ENCODE measurements around the gene ZNF844. TPM values are rescaled to one million over a fixed set of nuclear protein-coding genes. Genes with fewer than 3 reads are reported as not detected.
"Not testable (repeated sequence)": the region's sequence is repeated elsewhere in the genome, so short reads cannot be mapped to it uniquely, and the experiment has no call there.

ZNF844 gene
- total RNA-seq, 3 donors from 2014 or later: 8.8 to 28.5 (median 11.8) TPM

- DNase-seq (ENCODE audit: low spot score in 2 of 2): no peak
- Histone ChIP-seq H3K36me3 (peaks cover 43% of the 10 kb centered on the region), H3K9me3 (peaks cover 96 to 100% of the 10 kb centered on the region in 2 donors), H3K4me1 (no peaks in the 10 kb centered on the region), H3K27me3 (no peaks in the 10 kb centered on the region), H3K4me3 (no peak overlapping the region), H3K27ac (no peak overlapping the region)
- intact Hi-C loops (cut with DNase I; ENCODE audit: low total_unique reads): no loop called here
- no peak for TF ChIP-seq POLR2AphosphoS5 (IDR thresholded peaks at IDR 0.05)
- no peak for TF ChIP-seq POLR2A (IDR thresholded peaks at IDR 0.05)
- TF ChIP-seq, protein P1, sequence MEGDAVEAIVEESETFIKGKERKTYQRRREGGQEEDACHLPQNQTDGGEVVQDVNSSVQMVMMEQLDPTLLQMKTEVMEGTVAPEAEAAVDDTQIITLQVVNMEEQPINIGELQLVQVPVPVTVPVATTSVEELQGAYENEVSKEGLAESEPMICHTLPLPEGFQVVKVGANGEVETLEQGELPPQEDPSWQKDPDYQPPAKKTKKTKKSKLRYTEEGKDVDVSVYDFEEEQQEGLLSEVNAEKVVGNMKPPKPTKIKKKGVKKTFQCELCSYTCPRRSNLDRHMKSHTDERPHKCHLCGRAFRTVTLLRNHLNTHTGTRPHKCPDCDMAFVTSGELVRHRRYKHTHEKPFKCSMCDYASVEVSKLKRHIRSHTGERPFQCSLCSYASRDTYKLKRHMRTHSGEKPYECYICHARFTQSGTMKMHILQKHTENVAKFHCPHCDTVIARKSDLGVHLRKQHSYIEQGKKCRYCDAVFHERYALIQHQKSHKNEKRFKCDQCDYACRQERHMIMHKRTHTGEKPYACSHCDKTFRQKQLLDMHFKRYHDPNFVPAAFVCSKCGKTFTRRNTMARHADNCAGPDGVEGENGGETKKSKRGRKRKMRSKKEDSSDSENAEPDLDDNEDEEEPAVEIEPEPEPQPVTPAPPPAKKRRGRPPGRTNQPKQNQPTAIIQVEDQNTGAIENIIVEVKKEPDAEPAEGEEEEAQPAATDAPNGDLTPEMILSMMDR (IDR thresholded peaks at IDR 0.05): no peak
Measured at GRCh38 chr19:12077375-12077774, 12.8 kb downstream of the ZNF844 start.

DNA sequence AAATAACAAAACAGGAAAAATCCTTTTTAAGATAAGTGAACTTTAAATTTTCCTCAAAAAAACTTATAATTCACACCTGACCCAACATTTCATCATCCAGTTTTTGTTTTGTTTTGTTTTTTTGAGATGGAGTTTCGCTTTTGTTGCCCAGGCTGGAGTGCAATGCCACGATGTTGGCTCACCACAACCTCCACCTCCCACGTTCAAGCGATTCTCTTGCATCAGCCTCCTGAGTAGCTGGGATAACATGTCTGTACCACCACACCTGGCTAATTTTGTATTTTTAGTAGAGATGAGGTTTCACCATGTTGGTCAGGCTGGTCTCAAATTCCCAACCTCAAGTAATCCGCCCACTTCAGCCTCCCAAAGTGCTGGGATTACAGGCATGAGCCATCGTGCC lies 18.8 kb downstream of the ZNF844 start:
- not testable (repeated sequence) for H3K36me3 ChIP-seq; DNase-seq (ENCODE audit: low spot score in 2 of 2)
- peaks cover 53 to 67% of the 10 kb centered on the region in 2 donors for H3K9me3 ChIP-seq

GRCh38 chr19:12085074-12085818 lies 20.7 kb downstream of the ZNF844 start:
- DNase-seq (ENCODE audit: low spot score in 2 of 2): no peak
- H3K27ac ChIP-seq: no peak overlapping the region
- H3K4me3 ChIP-seq: no peak overlapping the region
- peaks cover 34 to 49% of the 10 kb centered on the region in 2 donors for H3K9me3 ChIP-seq
- H3K27me3 ChIP-seq: no peaks in the 10 kb centered on the region
- TF ChIP-seq, protein P1 (IDR thresholded peaks at IDR 0.05): no peak
- TF ChIP-seq POLR2A (IDR thresholded peaks at IDR 0.05): no peak
- TF ChIP-seq POLR2AphosphoS5 (IDR thresholded peaks at IDR 0.05): no peak
- no peaks in the 10 kb centered on the region for H3K4me1 ChIP-seq
- no peaks in the 10 kb centered on the region for H3K36me3 ChIP-seq
- intact Hi-C loops (cut with DNase I; ENCODE audit: low total_unique reads): no loop called here

More for the DNA sequence above, 18.8 kb downstream of the ZNF844 start:
- H3K4me1 ChIP-seq; H3K27me3 ChIP-seq; H3K4me3 ChIP-seq; intact Hi-C loops (cut with DNase I; ENCODE audit: low total_unique reads); H3K27ac ChIP-seq: not testable (repeated sequence)

DNA sequence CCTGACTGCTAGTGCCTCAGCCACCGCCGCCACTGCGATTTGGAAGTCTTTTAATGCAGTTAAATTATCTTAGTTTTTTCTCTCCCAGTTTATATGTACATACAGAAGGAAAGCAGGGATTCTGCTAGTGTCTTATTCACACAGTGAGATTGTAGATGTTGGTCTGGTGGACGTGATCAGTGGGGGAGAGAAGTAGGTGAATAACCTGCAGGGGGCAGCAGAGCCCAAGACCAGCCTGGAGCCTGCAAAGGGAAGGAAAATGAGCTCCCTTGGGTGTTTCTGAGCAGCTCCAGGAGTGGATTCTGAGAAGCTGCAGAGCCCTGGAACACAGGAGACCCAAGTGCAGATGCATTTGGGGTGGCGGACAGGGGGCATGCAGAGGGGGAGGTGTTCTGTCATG lies 26.3 kb downstream of the ZNF844 start:
- DNase-seq (ENCODE audit: low spot score in 2 of 2): peak in 1 of 2 donors; percentile 22
- H3K27ac ChIP-seq: no peak overlapping the region
- H3K4me1 ChIP-seq: no peaks in the 10 kb centered on the region
- TF ChIP-seq POLR2AphosphoS5 (IDR thresholded peaks at IDR 0.05): no peak
- TF ChIP-seq, protein P1 (IDR thresholded peaks at IDR 0.05): peak in 2 of 3 donors; percentile 30 to 40
- peaks cover 0 to 6% of the 10 kb centered on the region in 2 donors for H3K9me3 ChIP-seq
- H3K4me3 ChIP-seq: no peak overlapping the region
- H3K36me3 ChIP-seq: no peaks in the 10 kb centered on the region
- H3K27me3 ChIP-seq: no peaks in the 10 kb centered on the region
- intact Hi-C loops (cut with DNase I; ENCODE audit: low total_unique reads): no loop called here

- Histone ChIP-seq H3K9me3 (peaks cover 0 to 6% of the 10 kb centered on the region in 2 donors), H3K27ac (peak overlapping the region; percentile 69 to 76), H3K27me3 (no peaks in the 10 kb centered on the region), H3K36me3 (no peaks in the 10 kb centered on the region), H3K4me3 (peak overlapping the region; percentile 48 to 72 (median 67)), H3K4me1 (no peaks in the 10 kb centered on the region)
- TF ChIP-seq POLR2AphosphoS5 (IDR thresholded peaks at IDR 0.05): peak in 1 of 3 donors; percentile 29
- no peak for TF ChIP-seq POLR2A (IDR thresholded peaks at IDR 0.05)
- TF ChIP-seq, protein P1 (IDR thresholded peaks at IDR 0.05): no peak
- DNase-seq (ENCODE audit: low spot score in 2 of 2): peak; percentile 54 to 89
- intact Hi-C loops (cut with DNase I; ENCODE audit: low total_unique reads): no loop called here
Measured at GRCh38 chr19:12092065-12092867, 27.7 kb downstream of the ZNF844 start.
